HG02763 (cell line): ENCODE data around the gene RBSN.
"Not testable (repeated sequence)": the region's sequence is repeated elsewhere in the genome, so short reads cannot be mapped to it uniquely, and the experiment has no call there.

Experiments
- ATAC-seq: cut with Tn5 transposase; IDR thresholded peaks from one replicate; pipeline ENCODE4 v1.9.1; 2021; ENCODE audit warnings: mild to moderate bottlenecking, moderate library complexity; ENCODE audit not compliant: unreplicated experiment

The RBSN gene

GRCh38 chr3:15098503-15099363, at the start of gene RBSN:
TSS of gene RBSN (minus strand) at chr3:15099148. CDS start at chr3:15096120, 3,028 bp downstream.
- ATAC-seq, result peak; percentile 89

GRCh38 chr3:15148614-15149013, 49.7 kb upstream of the RBSN start:
- no peak for ATAC-seq

- ATAC-seq, result not testable (repeated sequence)
Observed at GRCh38 chr3:15136885-15137284, 37.9 kb upstream of the RBSN start.

- not testable (repeated sequence) for ATAC-seq
Observed at GRCh38 chr3:15134968-15135367, 36.0 kb upstream of the RBSN start.

- not testable (repeated sequence) for ATAC-seq
Observed at GRCh38 chr3:15128403-15128802, 29.5 kb upstream of the RBSN start.

- not testable (repeated sequence) for ATAC-seq
Observed at GRCh38 chr3:15126975-15127374, 28.0 kb upstream of the RBSN start.

- ATAC-seq, result no peak
Observed at GRCh38 chr3:15122398-15122797, 23.4 kb upstream of the RBSN start.

- ATAC-seq, result no peak
Observed at GRCh38 chr3:15121936-15122335, 23.0 kb upstream of the RBSN start.

- ATAC-seq, result no peak
Observed at GRCh38 chr3:15120986-15121385, 22.0 kb upstream of the RBSN start.

GRCh38 chr3:15117011-15117410, 18.1 kb upstream of the RBSN start:
- ATAC-seq, result no peak

- no peak for ATAC-seq
Observed at GRCh38 chr3:15116032-15116669, 17.2 kb upstream of the RBSN start.

- ATAC-seq, result no peak
Observed at GRCh38 chr3:15114466-15115358, 15.8 kb upstream of the RBSN start.

- no peak for ATAC-seq
Observed at GRCh38 chr3:15113884-15114283, 14.9 kb upstream of the RBSN start.

GRCh38 chr3:15113471-15113870, 14.5 kb upstream of the RBSN start:
- ATAC-seq, result no peak

- ATAC-seq, result no peak
Observed at GRCh38 chr3:15112011-15112410, 13.1 kb upstream of the RBSN start.

- ATAC-seq, result no peak
Observed at GRCh38 chr3:15110206-15110605, 11.3 kb upstream of the RBSN start.

- no peak for ATAC-seq
Observed at GRCh38 chr3:15108869-15109268, 9.9 kb upstream of the RBSN start.

GRCh38 chr3:15108082-15108545, 9.2 kb upstream of the RBSN start:
- peak; percentile 64 for ATAC-seq

GRCh38 chr3:15107075-15107947, 8.4 kb upstream of the RBSN start:
- no peak for ATAC-seq

GRCh38 chr3:15102836-15103235, 3.9 kb upstream of the RBSN start:
- ATAC-seq, result no peak
